PC-9 (cell line): ENCODE measurements around the gene TMEM141. TPM values are rescaled to one million over a fixed set of nuclear protein-coding genes. Genes with fewer than 3 reads are reported as not detected.

ENCODE experiments used
- BruUV-seq: library from RNA; stranded (reverse); fragments of 400-500 nt; replicated peaks from 2 replicates; lab custom pipeline; 2021; lab: Mats Ljungman, UMichigan
- CTCF ChIA-PET: fragments of 300-600 bp; sonication (Branson Sonifier 250); formaldehyde crosslinking; loops from one replicate; lab custom pipeline; 2022; ENCODE audit warnings: antibody characterized with exemption; lab: Charles Lee
- POLR2A ChIA-PET: fragments of 300-600 bp; sonication (Branson Sonifier 250); formaldehyde crosslinking; loops from one replicate; lab custom pipeline; 2022; ENCODE audit warnings: antibody characterized with exemption; ENCODE audit not compliant: unreplicated experiment; lab: Charles Lee
- DNase-seq, 2 experiments: peaks; one replicate each; pipeline versions ENCODE4 v3.0.0 to v3.0.0-alpha.2; 2015 to 2022; ENCODE audit warnings: mixed read lengths in 1 of 2
- H2AFZ ChIP-seq: fragments of 200-600 bp; sonication (generic); 2 replicates; pipeline ENCODE4 v1.8.1; 2017; ENCODE audit warnings: antibody characterized with exemption
- H3F3A ChIP-seq: fragments of 200-600 bp; sonication (generic); 2 replicates; pipeline ENCODE4 v1.8.1; 2017; ENCODE audit warnings: antibody characterized with exemption, mild to moderate bottlenecking, low read depth; ENCODE audit not compliant: insufficient read depth
- H3K27ac ChIP-seq: fragments of 200-600 bp; sonication (generic); 2 replicates; pipeline ENCODE4 v1.6.1; 2016; ENCODE audit warnings: mixed run types
- H3K27me3 ChIP-seq: fragments of 200-600 bp; sonication (generic); 2 replicates; pipeline ENCODE4 v1.6.1; 2016; ENCODE audit warnings: low read depth, mixed run types; ENCODE audit not compliant: insufficient read depth
- H3K36me3 ChIP-seq: fragments of 200-600 bp; sonication (generic); 2 replicates; pipeline ENCODE4 v1.6.1; 2016; ENCODE audit warnings: low read depth, mixed run types
- H3K4me1 ChIP-seq: fragments of 200-600 bp; sonication (generic); replicated peaks from 2 replicates; pipeline ENCODE4 v1.6.1; 2016; ENCODE audit warnings: mixed run types; ENCODE audit not compliant: insufficient read depth
- H3K4me2 ChIP-seq: fragments of 200-600 bp; sonication (generic); 2 replicates; pipeline ENCODE4 v1.6.1; 2017; ENCODE audit warnings: mixed run types
- H3K4me3 ChIP-seq: fragments of 200-600 bp; sonication (generic); 2 replicates; pipeline ENCODE4 v1.6.1; 2016; ENCODE audit warnings: mixed run types
- H3K79me2 ChIP-seq: fragments of 200-600 bp; sonication (generic); 2 replicates; pipeline ENCODE4 v1.6.1; 2017; ENCODE audit warnings: low read depth, mixed run types
- H3K9me2 ChIP-seq: fragments of 200-600 bp; sonication (generic); 2 replicates; pipeline ENCODE4 v1.8.1; 2017; ENCODE audit warnings: mild to moderate bottlenecking; ENCODE audit not compliant: insufficient read depth
- H3K9me3 ChIP-seq: fragments of 200-600 bp; sonication (generic); 2 replicates; pipeline ENCODE4 v1.8.1; 2016; ENCODE audit warnings: low read depth; ENCODE audit not compliant: insufficient read depth
- H4K20me1 ChIP-seq: fragments of 200-600 bp; sonication (generic); 2 replicates; pipeline ENCODE4 v1.8.1; 2017; ENCODE audit not compliant: insufficient read depth
- CTCF ChIP-seq: fragments of 200-600 bp; sonication (generic); conservative IDR thresholded peaks from 2 replicates; pipeline ENCODE4 v1.6.1; 2017; ENCODE audit warnings: mixed run types, antibody characterized with exemption, mild to moderate bottlenecking, moderate library complexity
- EZH2 ChIP-seq: fragments of 200-600 bp; sonication (generic); IDR thresholded peaks from 2 replicates; pipeline ENCODE4 v1.8.0; 2017; ENCODE audit warnings: antibody characterized with exemption, low read depth
- intact Hi-C: fragments of 100-400 bp; cut with micrococcal nuclease; formaldehyde crosslinking; loops from one replicate; pipeline ENCODE4 v1.10.0; 2022; ENCODE audit not compliant: unreplicated experiment
- total RNA-seq: library from RNA; stranded (reverse); gene quantifications from 2 replicates; pipeline ENCODE4 v1.2.3, GENCODE V29; 2021

Gene TMEM141
- total RNA-seq, 1 experiment from 2014 or later, result 83.6 TPM

GRCh38 chr9:136826188-136826541, 35.0 kb downstream of the TMEM141 start:
- POLR2A ChIA-PET, result no interaction called here
- Histone ChIP-seq H4K20me1 (peaks cover 11% of the 10 kb centered on the region), H3F3A (no peaks in the 10 kb centered on the region), H3K9me3 (no peaks in the 10 kb centered on the region), H3K4me2 (no peak overlapping the region), H3K27ac (no peak overlapping the region), H3K79me2 (no peaks in the 10 kb centered on the region), H3K9me2 (no peaks in the 10 kb centered on the region), H3K36me3 (no peaks in the 10 kb centered on the region), H3K4me3 (no peak overlapping the region), H2AFZ (no peak overlapping the region), H3K4me1 (no peaks in the 10 kb centered on the region), H3K27me3 (no peaks in the 10 kb centered on the region)
- CTCF ChIA-PET, result no interaction called here
- intact Hi-C loops, result no loop called here
- DNase-seq, result peak in 1 of 2 experiments; percentile 17
- BruUV-seq, result no TSS peak
- TF ChIP-seq EZH2 (no peak), CTCF (no peak)

GRCh38 chr9:136826703-136827582, 35.8 kb downstream of the TMEM141 start:
- H2AFZ ChIP-seq, result no peak overlapping the region
- no peak overlapping the region for H3K27ac ChIP-seq
- no peaks in the 10 kb centered on the region for H3K9me2 ChIP-seq
- H3K79me2 ChIP-seq, result no peaks in the 10 kb centered on the region
- peak in 1 of 2 experiments; percentile 13 for DNase-seq
- TF ChIP-seq EZH2 (no peak), CTCF (no peak)
- no peaks in the 10 kb centered on the region for H3K4me1 ChIP-seq
- ChIA-PET CTCF (no interaction called here), POLR2A (no interaction called here)
- H3K36me3 ChIP-seq, result no peaks in the 10 kb centered on the region
- H3K9me3 ChIP-seq, result no peaks in the 10 kb centered on the region
- no TSS peak for BruUV-seq
- no peaks in the 10 kb centered on the region for H3F3A ChIP-seq
- intact Hi-C loops, result no loop called here
- no peak overlapping the region for H3K4me3 ChIP-seq
- H4K20me1 ChIP-seq, result peaks cover 11% of the 10 kb centered on the region
- no peaks in the 10 kb centered on the region for H3K27me3 ChIP-seq
- H3K4me2 ChIP-seq, result no peak overlapping the region

- ChIA-PET POLR2A (no interaction called here), CTCF (no interaction called here)
- no peak overlapping the region for H2AFZ ChIP-seq
- no peaks in the 10 kb centered on the region for H3K36me3 ChIP-seq
- H3K4me1 ChIP-seq, result no peaks in the 10 kb centered on the region
- no peaks in the 10 kb centered on the region for H3K79me2 ChIP-seq
- H4K20me1 ChIP-seq, result peaks cover 6% of the 10 kb centered on the region; the same call in 1 of the 2 replicates
- no peak for TF ChIP-seq CTCF
- no peak for TF ChIP-seq EZH2
- H3K4me2 ChIP-seq, result no peak overlapping the region
- peak in 1 of 2 experiments; percentile 28 for DNase-seq
- no peaks in the 10 kb centered on the region; the same call in 1 of the 2 replicates for H3F3A ChIP-seq
- no peak overlapping the region for H3K27ac ChIP-seq
- no peaks in the 10 kb centered on the region for H3K27me3 ChIP-seq
- no TSS peak for BruUV-seq
- H3K9me2 ChIP-seq, result no peaks in the 10 kb centered on the region
- H3K9me3 ChIP-seq, result no peaks in the 10 kb centered on the region
- intact Hi-C loops, result no loop called here
- H3K4me3 ChIP-seq, result no peak overlapping the region
These were observed 36.8 kb downstream of the TMEM141 start for GRCh38 chr9:136827794-136828473.
